ENCODE measurements around the gene MEP1B.
"Not testable (repeated sequence)": the region's sequence is repeated elsewhere in the genome, so short reads cannot be mapped to it uniquely, and the experiment has no call there.

MEP1B gene

DNA sequence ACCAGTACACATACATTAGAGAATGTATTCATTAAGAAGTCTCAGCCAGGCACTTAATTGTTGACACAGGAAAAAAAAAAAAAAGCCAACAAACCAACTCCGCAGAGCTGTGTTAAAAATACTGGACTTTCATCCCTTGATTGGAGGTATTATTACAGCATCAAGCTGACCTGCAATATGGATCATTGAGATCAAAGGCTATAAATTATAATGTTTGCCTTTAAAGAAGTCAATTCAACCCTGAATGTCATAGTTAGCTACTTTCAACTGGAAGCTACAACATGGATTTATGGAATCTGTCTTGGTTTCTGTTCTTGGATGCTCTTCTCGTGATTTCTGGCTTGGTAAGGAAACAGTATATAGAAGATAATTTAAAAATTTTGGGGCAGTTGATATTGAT is at the start of gene MEP1B:
TSS of gene MEP1B (plus strand) at position 250 of the 400 bp plus-strand sequence. CDS start at position 282, 32 bp downstream.
- DNase-seq = no peak

DNA sequence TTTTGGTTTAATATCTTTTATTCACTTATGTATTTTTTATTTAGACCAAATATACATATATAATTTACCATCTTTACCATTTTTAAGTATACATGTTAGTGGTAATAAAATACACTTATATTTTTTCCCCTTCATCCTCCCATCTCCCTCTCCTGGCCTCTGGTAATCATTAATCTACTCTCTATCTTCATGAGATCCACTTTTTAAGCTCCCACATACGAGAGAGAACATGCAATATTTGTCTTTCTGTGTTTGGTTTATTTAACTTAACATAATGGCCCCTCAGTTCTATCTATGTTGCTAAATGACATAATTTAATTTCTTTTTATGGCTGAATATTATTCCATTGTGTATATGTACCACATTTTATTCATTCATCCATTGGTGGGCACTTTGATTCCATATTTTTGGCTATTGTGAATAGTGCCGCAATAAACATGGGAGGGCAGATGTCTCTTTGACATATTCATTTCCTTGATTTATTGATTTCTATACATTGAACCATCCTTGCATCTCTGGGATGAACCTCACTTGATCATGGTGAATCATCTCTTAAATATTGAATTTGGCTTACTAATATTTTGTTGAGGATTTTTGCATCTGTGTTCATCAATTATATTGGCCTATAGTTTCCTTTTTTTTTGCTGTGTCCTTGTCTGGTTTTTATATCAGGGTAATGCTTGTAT is 41.5 kb upstream of the MEP1B start:
- DNase-seq = no peak

DNA sequence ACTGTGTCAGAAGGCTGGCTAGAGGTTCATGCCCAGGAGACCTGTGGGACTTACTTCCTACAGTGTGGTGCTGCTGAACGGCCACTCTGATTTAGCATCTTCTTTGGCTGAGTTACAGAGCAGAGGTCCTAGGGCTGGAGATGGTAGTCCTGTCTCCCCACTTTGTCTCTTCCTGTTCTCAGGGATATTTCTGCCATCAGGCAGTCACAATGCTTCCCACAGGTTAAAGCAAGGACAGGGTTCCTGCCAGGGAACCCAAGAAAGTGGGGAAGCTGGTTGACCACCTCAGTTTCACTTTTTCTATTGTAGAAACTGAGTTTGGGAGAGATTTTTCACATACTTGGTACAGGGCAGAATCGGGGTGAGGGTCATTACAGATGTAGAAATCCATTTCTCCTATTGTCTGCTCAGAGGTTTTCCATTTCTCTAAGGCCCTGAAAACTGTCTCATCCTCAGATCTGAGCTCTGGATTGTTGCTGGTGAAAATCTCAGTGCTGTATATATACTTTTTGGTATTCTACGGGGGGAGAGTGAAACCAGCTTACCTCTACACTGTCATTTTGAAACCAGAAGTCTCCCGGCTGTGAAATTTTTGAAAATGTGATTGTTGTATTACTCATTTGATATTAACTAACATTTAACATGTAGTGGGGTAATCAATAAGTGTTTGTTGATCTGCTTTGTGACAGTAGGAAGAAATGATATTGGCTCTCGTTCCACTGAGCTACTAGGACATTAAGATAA is 37.0 kb upstream of the MEP1B start:
- no peak for DNase-seq

DNA sequence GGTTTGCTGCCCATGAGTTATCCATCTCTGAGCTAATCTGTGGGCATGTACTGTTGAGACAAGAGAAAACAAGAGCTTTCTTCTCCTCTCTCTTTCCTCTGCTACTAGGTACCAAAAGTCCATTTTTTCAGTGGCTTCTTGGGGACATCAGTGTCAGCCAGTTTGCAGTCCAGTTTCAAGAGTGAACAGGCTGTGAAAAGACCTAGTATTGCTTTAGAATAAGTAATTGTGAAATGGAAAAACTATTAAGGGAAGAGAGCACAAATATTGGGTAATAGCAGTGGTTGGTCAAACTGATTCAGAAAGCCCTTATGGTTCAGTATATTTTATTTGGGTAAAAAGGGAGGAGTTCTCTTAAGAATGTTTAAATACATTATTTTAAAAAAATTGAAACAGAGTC is 33.0 kb upstream of the MEP1B start:
- no peak for DNase-seq

DNA sequence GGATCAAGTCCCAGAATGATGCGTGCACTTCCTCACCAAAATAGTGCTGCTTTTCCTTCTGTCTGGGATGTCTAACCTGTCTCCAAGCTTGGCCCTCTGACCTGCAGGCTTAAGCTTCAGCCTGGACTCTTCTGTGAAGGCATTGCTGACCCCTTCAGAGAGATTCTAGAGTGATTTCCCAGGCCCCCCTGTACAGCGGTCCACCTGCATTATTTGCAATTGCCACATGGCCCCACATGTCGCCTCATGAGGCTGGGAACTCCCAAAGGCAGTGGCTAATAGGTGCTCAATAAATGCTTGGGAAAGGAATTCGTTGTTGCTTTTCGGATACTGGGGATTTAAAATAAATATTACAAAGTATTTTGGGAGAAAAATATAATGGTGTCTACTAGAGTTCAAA is 32.3 kb upstream of the MEP1B start:
- DNase-seq = no peak

DNA sequence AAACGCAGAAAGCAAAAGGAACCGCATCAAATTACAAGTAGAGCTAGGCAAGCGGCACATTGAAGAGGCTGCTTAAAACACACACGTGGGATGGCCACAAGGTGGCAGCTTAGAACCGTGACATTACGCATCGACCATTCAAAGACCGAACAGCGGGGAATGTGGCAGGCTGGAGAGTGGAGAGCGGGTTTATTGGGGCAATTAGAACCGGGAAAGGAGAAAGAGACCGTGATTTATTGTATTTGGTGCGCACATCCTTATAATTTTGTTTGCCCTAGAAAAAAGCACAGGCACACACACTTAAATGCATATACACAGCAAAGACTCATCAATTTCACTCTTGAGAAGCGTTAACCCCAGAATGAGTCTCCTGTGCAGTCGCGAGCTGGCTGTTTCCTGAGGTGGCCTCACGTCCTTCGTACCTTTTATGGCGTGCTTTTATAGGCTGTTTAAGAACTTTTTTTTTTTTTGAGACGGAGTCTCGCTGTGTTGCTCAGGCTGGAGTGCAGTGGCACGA is 31.7 kb upstream of the MEP1B start:
- DNase-seq = peak; percentile 62 to 65

DNA sequence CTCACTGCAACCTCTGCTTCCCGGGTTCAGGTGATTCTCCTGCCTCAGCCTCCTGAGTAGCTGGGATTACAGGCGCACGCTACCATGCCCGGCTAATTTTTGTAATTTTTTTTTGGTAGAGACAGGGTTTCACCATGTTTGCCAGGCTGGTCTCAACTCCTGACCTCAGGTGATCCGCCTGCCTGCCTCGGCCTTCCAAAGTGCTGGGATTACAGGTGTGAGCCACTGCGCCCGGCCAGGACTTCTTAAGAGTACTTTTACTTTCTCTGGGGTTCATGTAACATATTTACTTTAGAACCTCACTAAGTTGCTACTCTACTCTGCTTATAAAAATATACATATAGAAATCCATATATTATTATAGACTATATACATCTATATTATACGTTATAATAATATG is 31.2 kb upstream of the MEP1B start:
- DNase-seq = not testable (repeated sequence)

DNA sequence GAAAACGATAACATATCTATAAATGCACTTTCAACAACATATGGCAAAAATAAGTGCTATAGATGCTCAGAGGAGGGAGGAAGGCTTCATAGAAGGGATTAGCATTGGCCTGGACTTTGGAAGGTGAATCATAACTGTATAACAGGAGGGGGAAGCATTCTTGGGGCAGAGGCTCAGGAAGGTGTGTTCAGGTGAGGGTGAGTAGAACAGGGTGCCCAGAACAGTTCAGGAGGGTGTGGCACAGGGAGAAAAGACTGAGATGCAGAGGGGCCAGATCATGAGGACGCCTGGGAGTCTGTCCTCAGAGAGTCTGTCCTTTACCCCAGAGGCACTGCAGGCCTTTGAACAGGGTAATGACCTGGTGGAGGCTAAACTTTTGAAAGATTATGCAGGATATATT is 29.3 kb upstream of the MEP1B start:
- no peak for DNase-seq

DNA sequence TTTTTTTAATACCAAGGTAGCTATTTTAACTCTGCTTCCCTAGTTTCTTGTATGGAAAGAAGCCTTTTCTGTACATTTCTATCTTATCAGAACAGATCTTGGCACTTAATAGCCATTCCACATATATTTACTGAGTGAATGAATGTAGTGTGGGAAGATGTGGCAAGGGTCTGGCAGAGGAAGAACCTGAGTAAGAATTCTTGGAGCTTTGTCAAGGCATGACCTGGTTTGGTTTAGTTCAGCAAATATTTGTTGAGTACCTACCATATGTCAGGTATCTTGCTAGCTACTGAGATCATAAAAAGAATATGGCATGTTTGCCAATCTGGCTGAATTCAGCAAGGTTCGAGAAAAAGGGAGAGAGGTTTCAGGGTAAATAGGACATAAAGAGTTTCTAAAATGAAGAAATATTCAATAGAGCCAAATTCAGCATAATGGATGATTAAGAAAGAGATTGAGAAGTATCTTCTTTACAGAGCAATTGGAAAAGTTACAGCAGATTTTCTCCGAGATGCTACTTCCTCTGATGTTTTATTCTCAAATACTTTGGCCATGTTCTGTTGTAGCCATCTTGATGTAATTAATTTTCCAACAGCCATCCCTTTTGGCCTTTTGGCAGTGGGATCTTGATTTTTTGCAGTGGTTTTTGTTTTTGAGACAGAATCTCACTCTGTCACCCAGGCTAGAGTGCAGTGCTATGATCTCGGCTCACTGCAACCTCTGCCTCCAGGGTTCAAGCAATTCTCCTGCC is 21.7 kb upstream of the MEP1B start:
- no peak for DNase-seq

DNA sequence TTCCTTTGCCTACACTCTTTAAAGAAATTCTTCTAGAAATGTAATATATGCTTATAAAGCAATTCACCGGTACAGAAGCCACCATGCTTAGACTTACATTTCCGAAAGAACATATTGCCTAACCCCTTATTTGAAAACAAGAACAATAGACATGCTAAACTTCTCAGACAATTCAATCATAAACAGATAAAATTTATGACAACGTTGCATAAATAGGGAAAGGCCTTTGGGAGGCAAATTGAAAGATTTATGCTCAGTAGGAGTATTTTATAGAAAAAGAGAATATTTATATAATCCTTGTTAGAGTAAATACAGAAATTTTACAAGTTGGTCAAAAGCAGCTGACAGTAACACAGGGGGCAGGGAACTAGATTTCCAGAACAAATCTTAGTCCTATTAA is 16.2 kb upstream of the MEP1B start:
- no peak for DNase-seq

DNA sequence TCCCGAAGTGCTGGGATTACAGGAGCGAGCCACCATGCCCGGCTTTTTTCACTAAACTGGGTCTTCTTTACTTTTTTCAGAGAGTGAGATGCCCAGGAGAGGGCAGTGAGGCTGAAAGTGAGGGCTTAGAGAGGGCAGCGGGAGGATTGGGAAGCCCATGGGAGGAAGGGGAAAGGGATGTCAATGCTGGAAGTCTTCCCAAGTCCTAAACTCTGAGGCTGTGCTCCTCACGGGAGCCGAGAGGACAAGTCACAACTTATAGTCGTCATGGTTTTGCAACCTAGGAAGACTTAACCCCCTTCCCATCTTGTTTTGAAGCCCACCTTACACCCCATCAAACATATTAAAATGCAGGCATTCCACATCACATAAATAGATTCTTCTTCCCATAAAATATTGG is 15.1 kb upstream of the MEP1B start:
- DNase-seq = no peak

DNA sequence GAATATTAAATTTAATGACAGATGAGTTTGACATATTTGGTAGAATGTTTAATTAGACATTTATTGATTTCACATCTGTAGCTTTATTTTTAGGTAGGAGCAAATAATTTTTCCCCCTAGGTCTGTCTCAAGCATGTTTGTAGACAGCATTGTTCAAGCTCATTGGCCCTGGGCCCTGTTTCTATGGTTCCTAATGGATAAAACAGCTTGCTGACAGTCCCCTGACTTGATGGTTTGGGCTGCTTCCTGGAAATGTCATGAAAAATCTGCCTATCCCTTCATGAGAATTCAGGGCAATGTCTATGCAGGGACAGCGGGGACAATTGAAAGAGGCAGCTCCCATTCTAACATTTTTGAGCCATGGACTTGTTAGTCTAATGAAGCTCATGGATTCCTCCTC is 14.6 kb upstream of the MEP1B start:
- no peak for DNase-seq

DNA sequence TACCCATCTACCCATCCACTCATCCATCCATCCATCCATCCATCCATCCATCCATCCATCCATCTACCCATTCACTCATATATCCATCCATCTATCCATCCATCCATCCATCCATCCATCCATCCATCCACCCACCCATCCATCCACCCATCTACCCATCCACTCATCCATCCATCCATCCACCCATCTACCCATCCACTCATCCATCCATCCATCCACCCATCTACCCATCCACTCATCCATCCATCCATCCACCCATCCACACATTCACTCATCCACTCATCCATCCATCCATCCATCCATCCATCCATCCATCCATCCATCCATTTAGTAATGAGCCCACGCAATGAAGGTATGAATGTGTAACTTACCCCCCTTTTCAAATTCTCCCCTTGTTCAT is 13.1 kb upstream of the MEP1B start:
- not testable (repeated sequence) for DNase-seq

DNA sequence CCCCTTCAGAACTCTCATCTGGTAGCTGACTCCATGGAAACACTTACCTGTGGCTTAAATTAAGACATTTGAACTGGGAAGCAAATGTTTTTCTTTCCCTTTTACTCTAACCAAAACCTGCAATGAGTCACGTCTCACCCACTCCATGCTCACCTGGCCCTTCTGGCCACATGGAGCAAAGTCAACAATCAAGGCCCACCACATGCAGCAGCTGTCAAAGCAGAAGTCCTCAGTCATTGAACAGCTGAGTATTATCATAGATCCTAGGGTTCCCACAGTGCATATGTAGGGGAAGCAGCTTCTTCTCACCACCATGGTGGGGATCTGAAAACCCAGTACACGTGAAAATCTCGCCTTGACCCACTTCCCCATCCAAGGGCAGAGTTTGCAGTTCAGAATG is 12.3 kb upstream of the MEP1B start:
- DNase-seq = no peak

DNA sequence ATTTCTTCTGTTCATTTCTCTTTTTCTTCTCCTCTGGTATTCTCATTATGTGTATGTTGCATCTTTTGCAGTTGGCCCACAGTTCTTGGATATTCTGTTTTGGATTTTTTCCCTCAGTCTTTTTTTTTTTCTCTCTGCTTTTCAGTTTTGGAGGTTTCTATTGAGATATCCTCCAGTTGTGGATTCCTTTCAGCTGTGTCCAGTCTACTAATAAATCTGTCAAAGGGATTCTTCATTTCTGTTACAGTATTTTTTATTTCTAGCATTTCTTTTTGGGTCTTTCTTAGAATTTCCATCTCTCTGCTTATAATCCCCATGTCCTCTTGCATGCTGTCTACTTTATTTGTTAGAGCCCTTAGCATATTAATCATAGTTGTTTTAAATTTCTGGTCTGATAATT is 6.3 kb upstream of the MEP1B start:
- no peak for DNase-seq

DNA sequence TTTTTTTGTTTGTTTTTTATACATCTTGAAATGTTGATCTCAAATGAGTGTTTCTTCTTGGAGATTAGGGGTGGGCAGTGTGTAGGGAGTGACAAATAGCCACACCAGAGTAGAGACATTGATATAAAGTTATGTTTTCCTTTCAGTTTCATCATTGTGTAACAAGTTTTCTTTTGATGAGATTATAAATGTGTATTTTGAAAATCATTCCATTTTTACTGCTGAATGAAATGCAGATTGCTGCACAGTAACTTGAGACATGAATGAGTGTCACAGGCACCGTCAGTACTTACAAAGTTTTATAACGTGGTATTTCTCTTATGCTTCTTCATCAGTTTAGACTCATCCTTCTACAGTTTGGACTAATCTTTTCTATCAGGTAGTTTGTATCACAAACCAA is 370 bp downstream of the MEP1B start:
- no peak for DNase-seq

DNA sequence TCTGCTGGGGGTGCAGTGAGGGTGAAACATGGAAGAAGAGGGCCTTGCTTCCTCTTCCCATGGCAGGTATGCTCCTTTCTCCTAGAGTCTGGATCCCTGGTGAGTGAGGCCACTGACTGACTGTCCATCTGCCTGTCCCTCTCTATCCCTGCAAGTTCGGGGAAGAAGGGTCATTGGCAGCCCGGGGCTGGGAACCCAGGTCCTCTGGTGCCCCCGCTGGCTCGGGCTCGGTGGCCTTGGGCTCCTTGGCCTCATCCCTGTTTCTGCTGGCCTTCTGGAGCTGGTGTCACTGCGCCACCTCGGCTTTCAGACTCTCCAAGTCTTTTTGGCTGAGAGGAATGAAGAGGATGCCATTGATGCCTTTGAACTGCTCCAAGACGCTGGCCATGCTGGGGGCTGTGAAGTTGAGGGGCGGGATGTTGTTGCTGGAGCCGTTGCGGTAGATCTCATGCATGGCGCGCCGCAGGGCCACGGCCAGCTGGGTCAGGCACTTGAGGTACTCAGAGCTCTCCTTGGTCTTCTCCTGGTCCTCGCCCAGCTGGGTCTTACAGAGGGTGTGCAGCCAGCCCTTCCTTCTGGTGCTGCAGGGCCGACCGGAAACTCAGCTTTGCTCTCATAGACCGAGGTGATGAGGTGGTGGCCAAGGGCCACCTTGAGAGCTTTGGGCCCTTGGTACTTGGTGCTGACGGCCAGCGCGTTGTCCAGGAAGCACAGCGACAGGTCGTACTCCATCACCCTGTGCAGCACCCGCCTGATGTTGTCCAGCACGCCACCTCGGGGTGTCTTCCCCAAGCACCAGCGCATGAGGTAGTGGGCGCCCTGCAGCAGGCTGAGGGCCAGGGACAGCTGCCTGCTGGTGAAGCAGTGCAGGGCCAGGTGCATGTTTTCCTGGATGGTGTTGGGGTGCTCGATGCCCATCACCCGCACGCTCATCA is 6.3 kb downstream of the MEP1B start:
- no peak for DNase-seq

DNA sequence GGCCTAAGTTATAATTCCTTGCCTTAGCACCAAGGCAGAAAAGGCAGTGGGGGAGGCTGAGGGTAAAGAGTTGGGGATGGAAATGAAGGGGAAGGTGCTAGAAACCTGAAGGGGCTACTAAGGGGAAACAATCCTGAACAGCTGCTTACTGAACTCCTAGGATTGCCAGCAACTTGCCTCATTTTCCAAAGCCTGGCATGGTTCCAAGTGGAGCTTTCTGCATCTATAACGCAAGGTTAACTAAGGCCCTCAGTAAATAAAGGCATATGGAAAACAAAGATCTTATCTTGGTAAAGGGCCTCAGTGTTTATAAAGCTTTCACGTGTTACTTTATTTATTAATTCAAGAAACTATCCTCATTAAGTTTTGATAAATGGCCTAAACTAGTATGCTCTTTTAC is 10.9 kb downstream of the MEP1B start:
- no peak for DNase-seq

DNA sequence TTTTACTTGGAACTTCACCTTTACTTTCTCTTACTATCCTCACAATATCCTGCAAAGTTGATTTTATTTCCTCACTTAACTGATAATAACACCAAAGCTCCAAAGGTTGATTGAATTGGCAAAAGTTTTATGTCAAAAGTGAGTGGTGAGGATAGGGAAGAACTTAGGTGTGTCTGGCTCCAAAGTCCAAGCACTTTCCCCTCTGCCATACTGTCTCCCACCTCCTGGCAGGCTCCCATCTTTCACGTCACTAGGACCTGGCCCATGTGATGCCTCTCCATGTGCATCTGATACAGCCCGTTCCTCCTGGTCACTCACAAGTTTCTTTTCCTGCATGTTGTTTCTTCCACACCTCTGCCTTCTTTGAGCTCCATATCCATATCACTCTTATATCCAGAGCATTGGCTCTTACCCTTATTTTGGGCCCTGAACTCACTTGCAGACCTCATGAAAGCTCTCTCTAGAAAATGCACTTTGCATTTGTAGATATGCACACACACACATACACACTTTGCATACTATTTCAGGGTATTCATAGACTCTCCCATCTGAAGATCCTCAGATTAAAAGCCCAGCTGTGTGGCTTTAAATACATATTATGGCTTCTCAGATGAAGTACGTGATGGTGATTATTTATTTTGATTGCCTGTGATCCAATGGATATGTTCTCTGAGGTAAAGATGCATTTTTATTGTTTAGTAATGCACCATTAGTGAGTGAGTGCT is 12.3 kb downstream of the MEP1B start:
- DNase-seq = no peak

DNA sequence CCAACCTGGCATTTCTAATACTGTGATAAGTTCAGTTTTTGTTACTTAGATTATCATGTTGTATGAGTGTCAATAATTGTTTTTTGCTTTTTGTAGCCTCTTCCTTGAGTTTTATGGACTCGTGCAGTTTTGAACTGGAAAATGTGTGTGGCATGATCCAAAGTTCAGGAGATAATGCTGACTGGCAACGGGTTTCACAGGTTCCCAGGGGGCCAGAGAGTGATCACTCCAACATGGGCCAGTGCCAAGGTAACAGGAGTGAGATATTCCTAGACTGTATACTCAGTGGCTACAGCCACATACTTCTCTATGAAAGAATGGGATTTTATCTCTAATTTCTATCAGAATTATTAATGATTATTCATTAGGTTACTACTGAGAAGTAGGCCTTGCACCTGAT is 18.2 kb downstream of the MEP1B start:
- DNase-seq = no peak

DNA sequence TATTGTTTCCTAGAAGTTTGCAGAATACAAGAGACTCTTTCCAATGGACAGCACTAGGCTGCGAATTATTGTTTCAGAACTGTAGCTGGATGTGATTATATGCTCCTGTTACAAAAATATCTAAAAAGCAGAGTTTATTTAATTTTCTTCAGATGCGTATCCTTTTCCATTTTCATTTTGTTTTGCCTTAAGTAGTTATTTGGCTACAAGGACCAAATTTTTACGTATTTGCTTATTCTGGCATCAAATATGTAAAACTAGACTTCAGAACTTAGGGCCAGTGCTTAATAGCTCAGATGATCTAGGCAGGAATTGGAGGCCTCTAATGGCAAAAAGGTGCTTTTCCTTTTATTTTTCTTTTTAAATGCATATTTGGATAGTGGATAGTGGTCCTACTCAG is 18.7 kb downstream of the MEP1B start:
- DNase-seq = no peak

Data from activated CD4-positive, alpha-beta T cell treated with anti-CD3 and anti-CD28 coated beads, Interleukin-2, amount 50 U/mL, for 4 hours (primary cell).